ENCODE measurements around the gene AP1S1. TPM values are rescaled to one million over a fixed set of nuclear protein-coding genes. Genes with fewer than 3 reads are reported as not detected.
A peak's percentile ranks its signal among the peaks of the same experiment; 100 is the strongest.

Gene AP1S1
- total and polyA plus RNA-seq, 9 of the 15 experiments (the other 6 are each of a cell fraction or from before 2014, with no cell fraction given) = 4.4 to 149 (median 89.4) TPM

DNA sequence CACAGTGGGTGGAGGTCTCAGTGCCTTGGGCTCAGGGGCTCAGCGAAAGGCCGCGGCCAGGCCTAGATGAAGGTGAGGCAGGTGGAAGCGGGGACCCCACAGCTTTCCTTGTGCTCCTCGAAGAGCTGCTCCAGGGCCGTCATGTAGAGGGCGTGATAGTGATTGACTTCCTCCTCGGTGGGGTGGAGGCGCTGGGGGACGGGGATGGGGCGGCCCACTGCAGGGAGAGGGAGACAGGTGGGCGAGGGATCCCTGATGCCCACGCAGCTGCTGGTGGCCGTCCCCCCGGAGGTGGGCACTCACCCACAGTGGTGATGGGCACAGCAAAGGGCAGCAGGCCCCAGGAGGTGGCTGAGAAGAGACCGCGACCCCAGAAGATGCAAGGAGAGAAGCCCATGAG lies 41.6 kb downstream of the AP1S1 start:
- Histone ChIP-seq H3K4me1 (replicated peaks in 1 of 2; ENCODE audit: control insufficient read depth in 2 of 2, insufficient read depth in 2 of 2, low read length in 2 of 2) (peaks cover 7 to 16% of the 10 kb centered on the region in 2 experiments), H2AFZ (ENCODE audit: low read depth, low read length) (no peak overlapping the region), H3K9ac (ENCODE audit: insufficient read depth in 1 of 2, low read depth in 2 of 2, low read length in 2 of 2) (peak overlapping the region in 1 of 2 experiments; percentile 65; a peak in 1 of 4 replicates), H3K4me2 (ENCODE audit: insufficient read depth, low read length) (no peak overlapping the region), H3K9me3 (replicated peaks; ENCODE audit: control insufficient read depth, insufficient read depth, low read depth, low read length) (no peaks in the 10 kb centered on the region), H4K20me1 (replicated peaks; ENCODE audit: control insufficient read depth, insufficient read depth, low read length) (no peaks in the 10 kb centered on the region), H3K36me3 (ENCODE audit: control insufficient read depth, insufficient read depth, low read length) (no peaks in the 10 kb centered on the region), H3K27me3 (ENCODE audit: control insufficient read depth in 2 of 2, insufficient read depth in 2 of 2, low read length in 2 of 2) (peaks cover 0 to 10% of the 10 kb centered on the region in 2 experiments; a peak in 2 of 5 replicates), H3K27ac (ENCODE audit: extremely low read depth, low read depth, low read length) (no peak overlapping the region), H3K9me1 (ENCODE audit: control insufficient read depth, insufficient read depth, low read length) (no peaks in the 10 kb centered on the region), H3K79me2 (ENCODE audit: control insufficient read depth, insufficient read depth, low read length) (no peaks in the 10 kb centered on the region), H3K4me3 (no peak overlapping the region)
- CTCF ChIA-PET (ENCODE audit: low intra/inter-chr PET ratio) = interaction anchor here (0.6 to 0.7 kb wide), 2 partner anchors 23 to 294 kb away, joined by 4 to 5 read pairs; no protein-coding TSS in a partner anchor
- DNase-seq (ENCODE audit: extremely low read depth in 1 of 4, low spot score in 3 of 4) = no peak
- in situ Hi-C loops (cut with MboI) = no loop called here
- WGBS (ENCODE audit: insufficient coverage, low coverage, missing lambda C conversion rate) = 42% methylated on average over 13 of the region's 17 CpGs
- peak; percentile 36; the same call in 2 of the 3 replicates for ATAC-seq
- TF ChIP-seq FOXO4 (CRISPR knock-in tag; IDR thresholded peaks at IDR 0.05) = no peak
- no peak for TF ChIP-seq ARNT (IDR thresholded peaks at IDR 0.05)
- TF ChIP-seq PPARD (CRISPR knock-in tag; IDR thresholded peaks at IDR 0.05) = no peak
- no peak for TF ChIP-seq MLLT1 (IDR thresholded peaks at IDR 0.05)
- no peak for TF ChIP-seq PCBP1 (IDR thresholded peaks at IDR 0.05; ENCODE audit: low read depth, low read length, poor library complexity, severe bottlenecking)
- no peak for TF ChIP-seq ZFPM2 (CRISPR knock-in tag; IDR thresholded peaks at IDR 0.05)
- TF ChIP-seq, protein P1, sequence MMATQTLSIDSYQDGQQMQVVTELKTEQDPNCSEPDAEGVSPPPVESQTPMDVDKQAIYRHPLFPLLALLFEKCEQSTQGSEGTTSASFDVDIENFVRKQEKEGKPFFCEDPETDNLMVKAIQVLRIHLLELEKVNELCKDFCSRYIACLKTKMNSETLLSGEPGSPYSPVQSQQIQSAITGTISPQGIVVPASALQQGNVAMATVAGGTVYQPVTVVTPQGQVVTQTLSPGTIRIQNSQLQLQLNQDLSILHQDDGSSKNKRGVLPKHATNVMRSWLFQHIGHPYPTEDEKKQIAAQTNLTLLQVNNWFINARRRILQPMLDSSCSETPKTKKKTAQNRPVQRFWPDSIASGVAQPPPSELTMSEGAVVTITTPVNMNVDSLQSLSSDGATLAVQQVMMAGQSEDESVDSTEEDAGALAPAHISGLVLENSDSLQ (IDR thresholded peaks at IDR 0.05) = 0 out of 2 replicates have a peak, but pooled peaks have one; percentile 23
- no peak for TF ChIP-seq HDAC6 (IDR thresholded peaks at IDR 0.05; ENCODE audit: low read depth, low read length)
- TF ChIP-seq ZBED1 (IDR thresholded peaks at IDR 0.05) = no peak
- TF ChIP-seq, protein P2, sequence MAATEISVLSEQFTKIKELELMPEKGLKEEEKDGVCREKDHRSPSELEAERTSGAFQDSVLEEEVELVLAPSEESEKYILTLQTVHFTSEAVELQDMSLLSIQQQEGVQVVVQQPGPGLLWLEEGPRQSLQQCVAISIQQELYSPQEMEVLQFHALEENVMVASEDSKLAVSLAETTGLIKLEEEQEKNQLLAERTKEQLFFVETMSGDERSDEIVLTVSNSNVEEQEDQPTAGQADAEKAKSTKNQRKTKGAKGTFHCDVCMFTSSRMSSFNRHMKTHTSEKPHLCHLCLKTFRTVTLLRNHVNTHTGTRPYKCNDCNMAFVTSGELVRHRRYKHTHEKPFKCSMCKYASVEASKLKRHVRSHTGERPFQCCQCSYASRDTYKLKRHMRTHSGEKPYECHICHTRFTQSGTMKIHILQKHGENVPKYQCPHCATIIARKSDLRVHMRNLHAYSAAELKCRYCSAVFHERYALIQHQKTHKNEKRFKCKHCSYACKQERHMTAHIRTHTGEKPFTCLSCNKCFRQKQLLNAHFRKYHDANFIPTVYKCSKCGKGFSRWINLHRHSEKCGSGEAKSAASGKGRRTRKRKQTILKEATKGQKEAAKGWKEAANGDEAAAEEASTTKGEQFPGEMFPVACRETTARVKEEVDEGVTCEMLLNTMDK (IDR thresholded peaks at IDR 0.05; ENCODE audit: borderline replicate concordance, insufficient read depth, low read depth, low read length, poor library complexity, severe bottlenecking) = peak; percentile 59
- TF ChIP-seq ZNF253 (CRISPR knock-in tag; conservative IDR thresholded peaks at IDR 0.05) = no peak
- TF ChIP-seq BACH1 (tag; IDR thresholded peaks at IDR 0.05) = no peak
- no peak for TF ChIP-seq ETV5 (CRISPR knock-in tag; IDR thresholded peaks at IDR 0.05; ENCODE audit: low read depth)
- POLR2A ChIA-PET = interaction anchor here (0.6 kb wide), 1 partner anchor 361 kb away, joined by 3 read pairs; no protein-coding TSS in a partner anchor
- intact Hi-C loops (cut with micrococcal nuclease) = no loop called here
- no TSS peak for BruUV-seq (replicated peaks)
- no peak for FAIRE-seq
